DND-41 (cell line): Measurements from ENCODE around the gene BRF1.

Source experiments
- EZH2 ChIP-seq: IDR thresholded peaks from 3 replicates; pipeline ENCODE4 v1.6.1; 2012; ENCODE audit warnings: borderline replicate concordance, low read depth, mild to moderate bottlenecking, moderate library complexity, low read length, inconsistent platforms; ENCODE audit not compliant: severe bottlenecking
- TF ChIP-seq, protein P1 (sequence below): IDR thresholded peaks from 2 replicates; pipeline ENCODE4 v1.5.1; 2012; ENCODE audit warnings: borderline replicate concordance, low read length, moderate library complexity, mild to moderate bottlenecking; ENCODE audit not compliant: poor library complexity, severe bottlenecking; ENCODE audit errors: extremely low read depth

DNA sequence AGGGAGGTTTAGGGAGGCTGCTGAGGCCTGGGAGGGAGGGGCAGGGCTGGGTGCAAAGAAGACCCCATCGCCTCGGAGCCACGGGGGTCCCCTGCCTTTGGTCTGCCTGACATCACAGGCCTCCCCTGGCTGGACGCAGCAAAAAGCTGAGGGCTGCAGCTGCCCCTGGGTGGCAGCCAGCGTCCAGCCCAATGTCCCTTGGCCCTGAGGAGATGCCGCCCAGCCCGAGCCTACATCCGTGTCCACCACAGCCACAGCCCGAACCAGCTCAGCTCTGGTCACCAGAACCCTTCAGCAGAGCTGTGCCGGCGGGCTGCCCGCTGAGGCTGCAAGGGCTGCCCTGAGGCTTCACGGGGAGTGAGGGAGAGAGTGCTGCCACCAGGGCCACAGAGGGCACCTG is 121.6 kb downstream of the BRF1 start:
- TF ChIP-seq, protein P1, sequence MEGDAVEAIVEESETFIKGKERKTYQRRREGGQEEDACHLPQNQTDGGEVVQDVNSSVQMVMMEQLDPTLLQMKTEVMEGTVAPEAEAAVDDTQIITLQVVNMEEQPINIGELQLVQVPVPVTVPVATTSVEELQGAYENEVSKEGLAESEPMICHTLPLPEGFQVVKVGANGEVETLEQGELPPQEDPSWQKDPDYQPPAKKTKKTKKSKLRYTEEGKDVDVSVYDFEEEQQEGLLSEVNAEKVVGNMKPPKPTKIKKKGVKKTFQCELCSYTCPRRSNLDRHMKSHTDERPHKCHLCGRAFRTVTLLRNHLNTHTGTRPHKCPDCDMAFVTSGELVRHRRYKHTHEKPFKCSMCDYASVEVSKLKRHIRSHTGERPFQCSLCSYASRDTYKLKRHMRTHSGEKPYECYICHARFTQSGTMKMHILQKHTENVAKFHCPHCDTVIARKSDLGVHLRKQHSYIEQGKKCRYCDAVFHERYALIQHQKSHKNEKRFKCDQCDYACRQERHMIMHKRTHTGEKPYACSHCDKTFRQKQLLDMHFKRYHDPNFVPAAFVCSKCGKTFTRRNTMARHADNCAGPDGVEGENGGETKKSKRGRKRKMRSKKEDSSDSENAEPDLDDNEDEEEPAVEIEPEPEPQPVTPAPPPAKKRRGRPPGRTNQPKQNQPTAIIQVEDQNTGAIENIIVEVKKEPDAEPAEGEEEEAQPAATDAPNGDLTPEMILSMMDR: no peak
- TF ChIP-seq EZH2: no peak
